Activated CD8-positive, alpha-beta memory T cell treated with anti-CD3 and anti-CD28 coated beads for 4 hours (primary cell): Measurements from ENCODE around the gene SCN2B.

Experiments used
- DNase-seq, 2 donors: peaks; one replicate each; pipeline ENCODE4 v3.0.0-alpha.2; 2020; ENCODE audit warnings: low read depth in 2 of 2

The SCN2B gene

GRCh38 chr11:118153976-118154375, 22.5 kb downstream of the SCN2B start:
- DNase-seq = no peak

GRCh38 chr11:118153516-118153915, 22.9 kb downstream of the SCN2B start:
- no peak for DNase-seq

GRCh38 chr11:118152552-118153471, 23.6 kb downstream of the SCN2B start, which contains the start of gene SCN4B:
SCN4B (minus strand) TSS chr11:118152823; CDS start chr11:118152673, 150 bp downstream.
- no peak for DNase-seq

GRCh38 chr11:118152020-118152551, 24.4 kb downstream of the SCN2B start:
- DNase-seq = no peak

GRCh38 chr11:118151431-118151830, 25.0 kb downstream of the SCN2B start:
- DNase-seq = no peak

GRCh38 chr11:118149493-118149892, 26.9 kb downstream of the SCN2B start:
- no peak for DNase-seq

- DNase-seq = no peak
Measured at GRCh38 chr11:118148856-118149255, 27.6 kb downstream of the SCN2B start.

GRCh38 chr11:118148240-118148639, 28.2 kb downstream of the SCN2B start:
- DNase-seq = no peak

GRCh38 chr11:118147502-118147901, 28.9 kb downstream of the SCN2B start:
- DNase-seq = no peak

GRCh38 chr11:118146554-118146953, 29.9 kb downstream of the SCN2B start:
- DNase-seq = no peak

GRCh38 chr11:118145285-118146227, 30.9 kb downstream of the SCN2B start:
- DNase-seq = peak; percentile 65 to 70

GRCh38 chr11:118144301-118145268, 31.9 kb downstream of the SCN2B start:
- DNase-seq = no peak

- DNase-seq = no peak
Measured at GRCh38 chr11:118143661-118144185, 32.7 kb downstream of the SCN2B start.

GRCh38 chr11:118142809-118143208, 33.6 kb downstream of the SCN2B start:
- no peak for DNase-seq

GRCh38 chr11:118142081-118142480, 34.4 kb downstream of the SCN2B start:
- DNase-seq = no peak

- no peak for DNase-seq
Measured at GRCh38 chr11:118139578-118139977, 36.9 kb downstream of the SCN2B start.

- DNase-seq = no peak
Measured at GRCh38 chr11:118138839-118139420, 37.5 kb downstream of the SCN2B start.

- no peak for DNase-seq
Measured at GRCh38 chr11:118136801-118137200, 39.6 kb downstream of the SCN2B start.

GRCh38 chr11:118136341-118136740, 40.1 kb downstream of the SCN2B start:
- DNase-seq = no peak

- DNase-seq = no peak
Measured at GRCh38 chr11:118135796-118136165, 40.7 kb downstream of the SCN2B start.
